ENCODE data around the gene MAP4.

Gene MAP4

GRCh38 chr3:47874438-47874837, 141.8 kb downstream of the MAP4 start:
- Histone ChIP-seq H3K9ac (ENCODE audit: low read depth, low read length, poor library complexity, severe bottlenecking) (no peak overlapping the region), H2AFZ (ENCODE audit: low read length) (no peak overlapping the region), H3K4me1 (ENCODE audit: insufficient read depth, low read length, poor library complexity, severe bottlenecking) (peaks cover 7% of the 10 kb centered on the region), H3K9me2 (replicated peaks; ENCODE audit: low read depth, low read length) (no peaks in the 10 kb centered on the region), H3K27me3 (ENCODE audit: insufficient read depth, low read length, poor library complexity, severe bottlenecking) (no peaks in the 10 kb centered on the region), H3K9me3 (ENCODE audit: insufficient read depth, low read depth, low read length) (no peaks in the 10 kb centered on the region), H3K4me2 (ENCODE audit: low read depth, low read length, poor library complexity, severe bottlenecking) (no peak overlapping the region), H3K4me3 (ENCODE audit: low read length, poor library complexity, severe bottlenecking) (no peak overlapping the region), H3K36me3 (ENCODE audit: insufficient read depth, low read length) (peaks cover 27% of the 10 kb centered on the region; the same call in 1 of the 2 replicates), H3F3A (ENCODE audit: low read depth) (no peaks in the 10 kb centered on the region), H3K79me2 (ENCODE audit: insufficient read depth, low read length) (no peaks in the 10 kb centered on the region), H4K20me1 (ENCODE audit: insufficient read depth, low read length, poor library complexity, severe bottlenecking) (no peaks in the 10 kb centered on the region)
- no peak for TF ChIP-seq CTCF (conservative IDR thresholded peaks at IDR 0.05; ENCODE audit: low read length)
- no peak for TF ChIP-seq EZH2phosphoT487 (IDR thresholded peaks at IDR 0.05; ENCODE audit: borderline replicate concordance)

GRCh38 chr3:47872916-47873315, 143.3 kb downstream of the MAP4 start:
- H3K4me1 ChIP-seq (ENCODE audit: insufficient read depth, low read length, poor library complexity, severe bottlenecking): peaks cover 7% of the 10 kb centered on the region
- H3K27me3 ChIP-seq (ENCODE audit: insufficient read depth, low read length, poor library complexity, severe bottlenecking): no peaks in the 10 kb centered on the region
- no peak overlapping the region for H3K9ac ChIP-seq (ENCODE audit: low read depth, low read length, poor library complexity, severe bottlenecking)
- H3K4me3 ChIP-seq (ENCODE audit: low read length, poor library complexity, severe bottlenecking): no peak overlapping the region
- H3K36me3 ChIP-seq (ENCODE audit: insufficient read depth, low read length): peaks cover 42% of the 10 kb centered on the region; the same call in 1 of the 2 replicates
- H3K9me3 ChIP-seq (ENCODE audit: insufficient read depth, low read depth, low read length): no peaks in the 10 kb centered on the region
- no peak overlapping the region for H3K4me2 ChIP-seq (ENCODE audit: low read depth, low read length, poor library complexity, severe bottlenecking)
- no peaks in the 10 kb centered on the region for H3K79me2 ChIP-seq (ENCODE audit: insufficient read depth, low read length)
- no peaks in the 10 kb centered on the region for H3F3A ChIP-seq (ENCODE audit: low read depth)
- no peak overlapping the region for H2AFZ ChIP-seq (ENCODE audit: low read length)
- no peaks in the 10 kb centered on the region for H4K20me1 ChIP-seq (ENCODE audit: insufficient read depth, low read length, poor library complexity, severe bottlenecking)
- no peaks in the 10 kb centered on the region for H3K9me2 ChIP-seq (replicated peaks; ENCODE audit: low read depth, low read length)
- no peak for TF ChIP-seq CTCF (conservative IDR thresholded peaks at IDR 0.05; ENCODE audit: low read length)
- TF ChIP-seq EZH2phosphoT487 (IDR thresholded peaks at IDR 0.05; ENCODE audit: borderline replicate concordance): no peak

- H3K9me3 ChIP-seq (ENCODE audit: insufficient read depth, low read depth, low read length): no peaks in the 10 kb centered on the region
- H3K9me2 ChIP-seq (replicated peaks; ENCODE audit: low read depth, low read length): no peaks in the 10 kb centered on the region
- no peaks in the 10 kb centered on the region for H3F3A ChIP-seq (ENCODE audit: low read depth)
- H4K20me1 ChIP-seq (ENCODE audit: insufficient read depth, low read length, poor library complexity, severe bottlenecking): no peaks in the 10 kb centered on the region
- H3K4me1 ChIP-seq (ENCODE audit: insufficient read depth, low read length, poor library complexity, severe bottlenecking): no peaks in the 10 kb centered on the region
- peaks cover 47% of the 10 kb centered on the region; the same call in 1 of the 2 replicates for H3K36me3 ChIP-seq (ENCODE audit: insufficient read depth, low read length)
- no peak overlapping the region for H3K4me2 ChIP-seq (ENCODE audit: low read depth, low read length, poor library complexity, severe bottlenecking)
- no peaks in the 10 kb centered on the region for H3K27me3 ChIP-seq (ENCODE audit: insufficient read depth, low read length, poor library complexity, severe bottlenecking)
- H3K9ac ChIP-seq (ENCODE audit: low read depth, low read length, poor library complexity, severe bottlenecking): no peak overlapping the region
- no peak overlapping the region for H2AFZ ChIP-seq (ENCODE audit: low read length)
- TF ChIP-seq CTCF (conservative IDR thresholded peaks at IDR 0.05; ENCODE audit: low read length): no peak
- no peak for TF ChIP-seq EZH2phosphoT487 (IDR thresholded peaks at IDR 0.05; ENCODE audit: borderline replicate concordance)
- H3K79me2 ChIP-seq (ENCODE audit: insufficient read depth, low read length): no peaks in the 10 kb centered on the region
- no peak overlapping the region for H3K4me3 ChIP-seq (ENCODE audit: low read length, poor library complexity, severe bottlenecking)
Observed at GRCh38 chr3:47871389-47871788, 144.8 kb downstream of the MAP4 start.

Measured in Loucy (cell line).